Natural killer cell (primary cell): ENCODE measurements around the gene ENDOU. TPM values are rescaled to one million over a fixed set of nuclear protein-coding genes. Genes with fewer than 3 reads are reported as not detected.
A peak's percentile ranks its signal among the peaks of the same experiment; 100 is the strongest.

Experiments
- ATAC-seq, 3 donors: fragments of 150-1000 bp in 2 of 3; fragments of 200-7000 bp in 1 of 3; cut with Tn5 transposase; 1 replicate in 1 of 3; 2 replicates in 2 of 3; pipeline ENCODE4 v1.10.0; 2021; ENCODE audit warnings: mild to moderate bottlenecking in 2 of 3, moderate library complexity in 2 of 3
- DNase-seq, 2 donors: peaks; one replicate each; pipeline versions ENCODE4 v3.0.0 to v3.0.0-alpha.2; 2013 to 2021; ENCODE audit warnings: mixed read lengths in 1 of 2
- H3K27ac ChIP-seq: one replicate; pipeline ENCODE4 v1.5.1; 2013; ENCODE audit warnings: mild to moderate bottlenecking, low read length
- H3K27me3 ChIP-seq: one replicate; pipeline ENCODE4 v1.6.1; 2013; ENCODE audit warnings: low read length; ENCODE audit not compliant: control insufficient read depth, insufficient read depth
- H3K36me3 ChIP-seq: one replicate; pipeline ENCODE4 v1.6.1; 2013; ENCODE audit warnings: low read length; ENCODE audit not compliant: control insufficient read depth, insufficient read depth
- H3K4me1 ChIP-seq: one replicate; pipeline ENCODE4 v1.6.1; 2013; ENCODE audit warnings: low read length; ENCODE audit not compliant: control insufficient read depth, insufficient read depth
- H3K4me3 ChIP-seq: one replicate; pipeline ENCODE4 v1.5.1; 2013; ENCODE audit warnings: low read length
- H3K9me3 ChIP-seq: one replicate; pipeline ENCODE4 v1.6.1; 2013; ENCODE audit warnings: low read length; ENCODE audit not compliant: control insufficient read depth, insufficient read depth
- H3K27ac Mint-ChIP-seq, 2 donors: one replicate each; pipeline ENCODE4 v1.8.0; 2022; ENCODE audit warnings: mild to moderate bottlenecking in 2 of 2, mixed read lengths in 2 of 2, moderate library complexity in 1 of 2
- H3K27me3 Mint-ChIP-seq, 2 donors: one replicate each; pipeline ENCODE4 v1.8.0; 2022; ENCODE audit warnings: low read depth in 2 of 2, mixed read lengths in 2 of 2
- H3K36me3 Mint-ChIP-seq: one replicate; pipeline ENCODE4 v1.8.0; 2022; ENCODE audit warnings: mixed read lengths
- H3K4me1 Mint-ChIP-seq, 2 donors: one replicate each; pipeline ENCODE4 v1.8.0; 2022; ENCODE audit warnings: mixed read lengths in 2 of 2
- H3K4me3 Mint-ChIP-seq: one replicate; pipeline ENCODE4 v1.8.0; 2022; ENCODE audit warnings: mild to moderate bottlenecking, moderate library complexity, mixed read lengths
- H3K9me3 Mint-ChIP-seq, 2 donors: one replicate each; pipeline ENCODE4 v1.8.0; 2022; ENCODE audit warnings: mixed read lengths in 2 of 2
- WGBS: methylation state at CpG from one replicate; pipeline ENCODE4 v1.1.7; 2013; ENCODE audit warnings: missing lambda C conversion rate; ENCODE audit not compliant: insufficient coverage; 5-methylcytosine and 5-hydroxymethylcytosine counted together
- intact Hi-C: fragments of 100-400 bp; cut with micrococcal nuclease; formaldehyde crosslinking; loops from one replicate; pipeline ENCODE4 v1.14.2; 2022
- total RNA-seq, 4 donors: library from RNA; stranded (reverse); fragments of 120-200 nt in 1 of 4; gene quantifications; one replicate each; pipeline versions ENCODE4 v1.2.3 to v1.2.4, GENCODE V29; 2013 to 2022
- TF ChIP-seq, protein P1 (sequence below): fragments of 200-600 bp; IDR thresholded peaks from one replicate; pipeline ENCODE4 v1.8.0; 2022; ENCODE audit warnings: antibody characterized with exemption

The ENDOU gene
- total RNA-seq, 3 donors from 2014 or later (not counting 1 experiment from before 2014, with no cell fraction given): 0.20 to 0.41 (median 0.24) TPM

DNA sequence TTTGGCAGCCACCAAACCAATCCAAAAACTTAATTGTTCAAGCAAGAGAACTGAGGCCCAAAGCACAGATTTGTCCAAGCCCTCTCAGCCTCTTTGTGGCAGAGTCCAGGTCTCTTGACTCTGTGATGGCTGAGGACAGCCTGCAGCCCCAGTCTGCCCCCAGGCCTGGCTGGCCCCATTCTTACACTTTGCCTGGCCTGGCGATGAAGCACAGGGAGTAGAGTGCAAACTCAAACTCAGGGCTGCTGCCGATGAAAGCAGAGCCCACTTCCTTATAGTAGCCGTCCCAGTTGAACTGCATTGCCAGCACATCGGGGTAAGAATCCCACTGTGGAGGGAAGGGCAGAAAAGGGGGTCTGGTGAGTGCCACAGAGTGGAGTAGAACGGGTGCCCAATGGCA is 13.8 kb downstream of the ENDOU start:
- Mint-ChIP-seq H3K4me1 (peaks cover 33 to 43% of the 10 kb centered on the region in 2 donors), H3K4me3 (no peak overlapping the region), H3K27me3 (peaks cover 0 to 5% of the 10 kb centered on the region in 2 donors), H3K9me3 (no peaks in the 10 kb centered on the region), H3K36me3 (no peaks in the 10 kb centered on the region), H3K27ac (no peak overlapping the region)
- TF ChIP-seq, protein P1, sequence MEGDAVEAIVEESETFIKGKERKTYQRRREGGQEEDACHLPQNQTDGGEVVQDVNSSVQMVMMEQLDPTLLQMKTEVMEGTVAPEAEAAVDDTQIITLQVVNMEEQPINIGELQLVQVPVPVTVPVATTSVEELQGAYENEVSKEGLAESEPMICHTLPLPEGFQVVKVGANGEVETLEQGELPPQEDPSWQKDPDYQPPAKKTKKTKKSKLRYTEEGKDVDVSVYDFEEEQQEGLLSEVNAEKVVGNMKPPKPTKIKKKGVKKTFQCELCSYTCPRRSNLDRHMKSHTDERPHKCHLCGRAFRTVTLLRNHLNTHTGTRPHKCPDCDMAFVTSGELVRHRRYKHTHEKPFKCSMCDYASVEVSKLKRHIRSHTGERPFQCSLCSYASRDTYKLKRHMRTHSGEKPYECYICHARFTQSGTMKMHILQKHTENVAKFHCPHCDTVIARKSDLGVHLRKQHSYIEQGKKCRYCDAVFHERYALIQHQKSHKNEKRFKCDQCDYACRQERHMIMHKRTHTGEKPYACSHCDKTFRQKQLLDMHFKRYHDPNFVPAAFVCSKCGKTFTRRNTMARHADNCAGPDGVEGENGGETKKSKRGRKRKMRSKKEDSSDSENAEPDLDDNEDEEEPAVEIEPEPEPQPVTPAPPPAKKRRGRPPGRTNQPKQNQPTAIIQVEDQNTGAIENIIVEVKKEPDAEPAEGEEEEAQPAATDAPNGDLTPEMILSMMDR: no peak
- 93% methylated on average over 5 of the region's 5 CpGs for WGBS
- no peak for ATAC-seq
- no peaks in the 10 kb centered on the region for H3K27me3 ChIP-seq
- H3K4me1 ChIP-seq: peaks cover 22% of the 10 kb centered on the region
- H3K4me3 ChIP-seq: no peak overlapping the region
- H3K27ac ChIP-seq: no peak overlapping the region
- H3K36me3 ChIP-seq: no peaks in the 10 kb centered on the region
- H3K9me3 ChIP-seq: no peaks in the 10 kb centered on the region
- no peak for DNase-seq
- intact Hi-C loops: no loop called here

DNA sequence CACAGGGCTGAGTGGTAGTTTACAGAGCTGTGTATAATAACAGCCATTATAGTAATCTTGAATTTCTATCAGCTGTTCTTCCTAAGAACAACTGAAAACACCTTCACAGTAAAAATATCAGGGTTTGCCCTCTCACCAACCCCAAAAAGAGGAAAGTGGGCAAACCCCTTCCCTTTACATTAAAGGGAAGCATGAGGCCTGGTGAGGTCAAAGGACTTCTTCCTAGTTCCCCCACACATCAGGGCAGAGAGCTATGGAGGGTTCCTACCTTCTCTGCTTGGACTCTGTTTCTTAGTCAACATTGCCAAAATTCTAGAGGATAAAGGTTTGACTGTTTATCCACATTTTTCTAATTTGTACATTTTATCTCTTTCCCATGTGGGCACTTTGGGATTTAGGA is 15.0 kb downstream of the ENDOU start:
- H3K4me3 Mint-ChIP-seq: no peak overlapping the region
- H3K36me3 Mint-ChIP-seq: no peaks in the 10 kb centered on the region
- Histone ChIP-seq H3K9me3 (no peaks in the 10 kb centered on the region), H3K4me3 (no peak overlapping the region), H3K4me1 (peaks cover 20% of the 10 kb centered on the region), H3K36me3 (no peaks in the 10 kb centered on the region), H3K27ac (peak overlapping the region; percentile 4), H3K27me3 (no peaks in the 10 kb centered on the region)
- ATAC-seq: no peak
- intact Hi-C loops: no loop called here
- TF ChIP-seq, protein P1: no peak
- peak overlapping the region in 1 of 2 donors; percentile 83 for H3K27ac Mint-ChIP-seq
- H3K27me3 Mint-ChIP-seq: peaks cover 0 to under 1% of the 10 kb centered on the region in 2 donors
- peaks cover 38 to 46% of the 10 kb centered on the region in 2 donors for H3K4me1 Mint-ChIP-seq
- H3K9me3 Mint-ChIP-seq: no peaks in the 10 kb centered on the region
- DNase-seq: no peak

DNA sequence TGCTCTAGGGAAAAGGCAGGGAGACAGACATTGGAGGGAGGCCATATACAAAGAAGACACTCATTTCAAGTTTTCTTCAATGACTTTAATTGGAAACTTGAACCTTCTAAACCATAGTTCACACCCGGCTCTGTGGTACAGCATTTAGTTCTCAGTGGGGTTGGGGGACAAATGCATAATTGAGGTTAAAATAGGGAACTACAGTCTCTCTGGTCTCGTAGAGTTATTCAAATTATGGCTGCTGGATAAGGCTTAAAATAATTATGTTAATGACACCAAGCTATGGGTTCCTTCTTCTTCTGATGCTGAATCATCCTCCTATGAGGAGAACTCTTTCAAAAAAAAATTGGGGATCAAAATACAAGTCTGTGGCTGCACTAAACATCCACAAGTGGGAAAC is 15.6 kb downstream of the ENDOU start:
- no peak overlapping the region for H3K4me3 ChIP-seq
- no peak for ATAC-seq
- no peak for DNase-seq
- 50% methylated on average over 1 of the region's 2 CpGs for WGBS
- no peaks in the 10 kb centered on the region for H3K27me3 Mint-ChIP-seq
- H3K4me1 Mint-ChIP-seq: peaks cover 41 to 49% of the 10 kb centered on the region in 2 donors
- H3K27ac ChIP-seq: peak overlapping the region; percentile 4
- no peaks in the 10 kb centered on the region for H3K27me3 ChIP-seq
- intact Hi-C loops: loop anchor here (5.0 to 10.0 kb wide), 4 partner anchors 502 to 1717 kb away; partner anchors contain the start of genes CCNT1, SCAF11 and SLC38A2
- peaks cover 24% of the 10 kb centered on the region for H3K4me1 ChIP-seq
- TF ChIP-seq, protein P1: no peak
- H3K9me3 Mint-ChIP-seq: no peaks in the 10 kb centered on the region
- no peaks in the 10 kb centered on the region for H3K9me3 ChIP-seq
- no peaks in the 10 kb centered on the region for H3K36me3 ChIP-seq
- peak overlapping the region; percentile 5 for H3K4me3 Mint-ChIP-seq
- H3K27ac Mint-ChIP-seq: peak overlapping the region; percentile 83 to 98
- H3K36me3 Mint-ChIP-seq: no peaks in the 10 kb centered on the region

DNA sequence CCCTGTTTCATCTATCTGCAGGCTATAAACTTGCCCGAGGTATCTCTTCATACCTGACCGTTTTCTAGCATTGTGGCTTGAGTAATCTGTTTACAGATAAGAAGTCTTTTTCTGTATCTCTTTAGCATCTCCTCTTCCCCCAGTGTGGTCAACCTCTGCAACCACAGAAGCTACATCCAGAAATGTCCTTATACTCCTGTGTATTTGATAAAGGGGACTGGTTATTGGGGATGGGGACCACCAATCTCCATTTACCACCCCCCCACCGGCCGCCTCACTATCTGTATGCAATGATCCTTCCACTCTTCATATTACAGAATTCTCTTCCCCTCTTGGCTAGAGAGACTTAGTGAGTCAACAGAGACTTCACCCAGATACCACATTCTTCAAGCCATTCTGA is 16.1 kb downstream of the ENDOU start:
- Histone ChIP-seq H3K27ac (no peak overlapping the region), H3K4me3 (no peak overlapping the region), H3K27me3 (no peaks in the 10 kb centered on the region), H3K36me3 (no peaks in the 10 kb centered on the region), H3K9me3 (no peaks in the 10 kb centered on the region), H3K4me1 (peaks cover 27% of the 10 kb centered on the region)
- TF ChIP-seq, protein P1: no peak
- Mint-ChIP-seq H3K4me1 (peaks cover 41 to 49% of the 10 kb centered on the region in 2 donors), H3K4me3 (peak overlapping the region; percentile 5), H3K27me3 (no peaks in the 10 kb centered on the region), H3K36me3 (no peaks in the 10 kb centered on the region), H3K27ac (peak overlapping the region; percentile 83 to 98), H3K9me3 (no peaks in the 10 kb centered on the region)
- ATAC-seq (no peak), DNase-seq (no peak)
- 0% methylated on average over 2 of the region's 4 CpGs for WGBS
- intact Hi-C loops: loop anchor here (5.0 to 10.0 kb wide), 4 partner anchors 502 to 1717 kb away; partner anchors contain the start of genes CCNT1, SCAF11 and SLC38A2
